Amniotic stem cell (primary cell): ENCODE results near the gene ACOT8.
"Not testable (repeated sequence)": the region's sequence is repeated elsewhere in the genome, so short reads cannot be mapped to it uniquely, and the experiment has no call there.

Experiments
- DNase-seq: peaks from one replicate; lab custom pipeline; 2025; lab: John Stamatoyannopoulos, UW

Gene ACOT8

GRCh38 chr20:45857114-45857881, at the start of gene ACOT8, which contains the start of gene ZSWIM3:
ACOT8 (minus strand) TSS chr20:45857392; CDS start chr20:45857315, 77 bp downstream.
ZSWIM3 (plus strand) TSS chr20:45857614; CDS start chr20:45857826, 212 bp downstream.
- DNase-seq, result peak; percentile 99

GRCh38 chr20:45905505-45906079, 48.4 kb upstream of the ACOT8 start:
- peak; percentile 87 for DNase-seq

- no peak for DNase-seq
These were observed 47.7 kb upstream of the ACOT8 start for GRCh38 chr20:45904583-45905504.

GRCh38 chr20:45902199-45902701, 45.1 kb upstream of the ACOT8 start:
- no peak for DNase-seq

GRCh38 chr20:45901332-45901731, 44.1 kb upstream of the ACOT8 start:
- not testable (repeated sequence) for DNase-seq

- no peak for DNase-seq
These were observed 42.0 kb upstream of the ACOT8 start for GRCh38 chr20:45899046-45899835.

DNA sequence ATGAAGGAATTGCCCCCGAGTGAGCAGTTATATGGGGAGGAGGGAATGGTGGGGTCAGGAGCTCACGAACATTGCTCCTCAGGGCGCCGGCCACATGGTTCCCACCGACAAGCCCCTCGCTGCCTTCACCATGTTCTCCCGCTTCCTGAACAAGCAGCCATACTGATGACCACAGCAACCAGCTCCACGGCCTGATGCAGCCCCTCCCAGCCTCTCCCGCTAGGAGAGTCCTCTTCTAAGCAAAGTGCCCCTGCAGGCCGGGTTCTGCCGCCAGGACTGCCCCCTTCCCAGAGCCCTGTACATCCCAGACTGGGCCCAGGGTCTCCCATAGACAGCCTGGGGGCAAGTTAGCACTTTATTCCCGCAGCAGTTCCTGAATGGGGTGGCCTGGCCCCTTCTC, 41.1 kb upstream of the ACOT8 start:
- DNase-seq, result no peak

DNA sequence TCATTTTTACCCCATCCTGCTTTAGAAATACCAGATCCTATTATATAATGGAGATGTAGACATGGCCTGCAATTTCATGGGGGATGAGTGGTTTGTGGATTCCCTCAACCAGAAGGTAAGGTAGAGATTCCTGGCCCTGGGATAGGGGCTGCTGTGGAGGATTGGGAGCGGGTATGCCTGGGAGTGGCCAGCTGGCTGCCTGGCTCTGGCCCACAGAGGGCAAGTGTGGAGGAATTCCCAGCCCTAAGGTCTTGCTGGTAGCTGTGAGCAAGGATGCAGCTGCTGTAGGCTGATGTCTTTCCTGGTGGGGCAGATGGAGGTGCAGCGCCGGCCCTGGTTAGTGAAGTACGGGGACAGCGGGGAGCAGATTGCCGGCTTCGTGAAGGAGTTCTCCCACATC, 40.5 kb upstream of the ACOT8 start:
- DNase-seq, result no peak

- no peak for DNase-seq
These were observed 40.1 kb upstream of the ACOT8 start for GRCh38 chr20:45897289-45897688.

GRCh38 chr20:45896641-45897161, 39.5 kb upstream of the ACOT8 start:
- no peak for DNase-seq

DNA sequence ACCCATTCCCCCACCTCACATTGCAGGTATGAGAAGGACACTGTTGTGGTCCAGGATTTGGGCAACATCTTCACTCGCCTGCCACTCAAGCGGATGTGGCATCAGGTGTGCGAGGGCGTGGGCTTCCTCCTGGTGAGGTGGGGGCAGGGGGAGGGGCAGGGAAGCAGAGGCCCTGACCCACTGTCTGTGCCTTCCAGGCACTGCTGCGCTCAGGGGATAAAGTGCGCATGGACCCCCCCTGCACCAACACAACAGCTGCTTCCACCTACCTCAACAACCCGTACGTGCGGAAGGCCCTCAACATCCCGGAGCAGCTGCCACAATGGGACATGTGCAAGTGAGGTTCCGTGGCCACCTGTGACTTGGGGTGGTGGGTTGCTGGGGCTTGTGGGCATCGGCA, 37.6 kb upstream of the ACOT8 start:
- DNase-seq, result no peak

- no peak for DNase-seq
These were observed 36.6 kb upstream of the ACOT8 start for GRCh38 chr20:45893831-45894230.

DNA sequence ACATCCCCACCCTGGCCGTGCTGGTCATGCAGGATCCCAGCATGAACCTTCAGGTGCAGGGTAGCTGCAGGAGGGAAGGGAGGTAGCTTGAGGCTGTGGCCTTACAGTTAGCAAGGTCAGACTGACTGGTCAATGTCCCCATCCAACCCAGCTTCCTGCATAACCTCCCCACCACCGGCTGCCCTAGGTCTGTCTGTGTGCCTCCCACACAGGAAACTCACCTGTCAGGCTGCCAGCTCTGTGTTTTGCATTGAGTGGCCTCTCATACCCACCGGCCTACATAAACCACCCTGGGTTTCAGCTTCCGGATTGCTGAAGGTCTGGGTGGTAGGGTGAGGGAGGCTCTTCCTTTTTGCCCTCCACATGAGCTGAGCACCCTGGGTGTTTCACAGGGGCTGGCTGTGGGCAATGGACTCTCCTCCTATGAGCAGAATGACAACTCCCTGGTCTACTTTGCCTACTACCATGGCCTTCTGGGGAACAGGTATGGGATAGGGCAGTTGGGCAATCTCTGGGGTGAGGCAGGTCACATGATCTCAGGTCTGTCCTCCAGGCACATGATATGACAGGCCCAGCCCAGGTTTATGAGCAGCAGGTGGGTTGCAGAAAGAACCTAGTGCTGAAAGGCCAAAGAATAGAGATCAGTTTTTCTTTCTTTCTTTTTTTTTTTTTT, 35.8 kb upstream of the ACOT8 start:
- no peak for DNase-seq

- no peak for DNase-seq
These were observed 35.0 kb upstream of the ACOT8 start for GRCh38 chr20:45892049-45892825.

- peak; percentile 61 for DNase-seq
These were observed 34.1 kb upstream of the ACOT8 start, which contains the start of the genes CTSA and NEURL2 for GRCh38 chr20:45890985-45891983. CTSA (plus strand) TSS chr20:45891335; CDS start chr20:45891569, 234 bp downstream. NEURL2 (minus strand) TSS chr20:45891208; CDS start chr20:45890991, 217 bp downstream.

DNA sequence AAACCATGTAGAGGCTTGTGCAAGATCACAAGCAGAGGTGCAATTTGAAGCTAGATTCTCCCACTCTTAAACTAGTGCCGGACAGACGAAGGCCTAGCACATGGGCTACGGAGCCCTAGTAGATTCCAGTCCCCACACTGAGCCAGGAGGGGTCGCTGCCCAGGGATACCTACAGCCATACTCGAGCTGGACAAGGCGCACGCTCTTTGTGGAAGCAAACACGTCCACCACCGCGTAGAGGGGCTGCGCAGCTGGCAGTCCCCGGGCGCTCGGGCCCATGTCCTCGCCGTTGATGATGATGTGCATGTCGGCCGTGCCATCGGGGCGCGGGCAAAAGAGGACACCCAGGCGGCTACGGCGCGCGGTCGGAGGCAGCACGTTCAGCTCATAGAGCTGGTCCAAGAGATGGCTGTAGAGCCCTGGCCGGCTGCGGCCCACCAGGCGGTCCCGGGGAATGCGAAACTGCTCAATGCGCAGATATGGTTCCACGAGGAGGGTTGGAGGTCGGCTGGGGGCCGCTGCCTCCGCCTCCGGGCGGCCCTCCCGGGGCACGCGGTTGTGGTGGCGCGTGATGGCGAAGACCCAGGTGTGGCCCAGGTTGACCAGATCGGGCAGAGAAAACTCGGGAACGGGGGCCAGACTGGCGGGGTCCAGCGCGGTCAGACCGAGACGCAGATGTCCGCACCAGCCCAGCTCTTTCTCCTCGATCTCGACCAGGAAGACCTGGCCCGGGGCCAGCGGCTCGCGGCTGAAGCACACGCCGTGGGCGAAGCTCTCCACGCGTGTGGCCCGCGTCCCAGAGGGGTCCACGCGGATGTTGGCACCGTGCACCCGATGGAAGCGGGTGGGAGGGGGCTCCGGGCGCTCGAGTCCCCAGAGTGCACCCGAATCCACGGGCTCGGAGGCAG, 33.1 kb upstream of the ACOT8 start:
- no peak for DNase-seq

DNA sequence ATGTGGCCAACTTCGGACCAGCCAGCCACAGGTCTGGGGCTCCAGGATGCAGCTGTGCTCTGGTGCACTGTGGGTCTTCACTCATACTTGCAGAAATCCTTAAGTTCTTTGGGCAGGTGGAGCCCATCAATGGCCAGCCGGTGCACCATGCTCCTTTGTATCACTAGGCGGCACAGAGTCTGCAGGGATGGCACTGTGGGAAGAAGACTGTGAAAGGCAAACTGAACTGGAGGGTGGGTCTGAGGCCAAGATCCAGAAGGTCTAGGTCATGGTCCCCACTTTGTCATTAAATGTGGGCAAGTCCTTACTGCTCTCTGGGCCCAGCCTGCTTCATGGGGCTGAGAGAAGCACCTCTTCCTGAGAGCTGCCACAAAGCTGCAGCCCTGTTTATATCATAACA, 31.5 kb upstream of the ACOT8 start:
- DNase-seq, result no peak
